H1 (cell line): ENCODE results near the gene IYD. TPM values are rescaled to one million over a fixed set of nuclear protein-coding genes. Genes with fewer than 3 reads are reported as not detected.

ENCODE experiments used
- CTCF ChIP-seq, 3 experiments: IDR thresholded peaks; 1 replicate in 2 of 3; 2 replicates in 1 of 3; pipeline versions ENCODE4 v1.5.1 to v1.6.1; 2011; ENCODE audit warnings: low read length in 3 of 3, mild to moderate bottlenecking in 3 of 3, inconsistent platforms in 2 of 3, low read depth in 1 of 3, moderate library complexity in 1 of 3; ENCODE audit not compliant: insufficient read depth in 1 of 3; ENCODE audit errors: control extremely low read depth in 1 of 3
- polyA plus RNA-seq, 7 experiments: library from polyadenylated mRNA; depleted of rRNA in 3 of 7; stranded (reverse) in 5 of 7; unstranded in 2 of 7; fragments of >200 nt in 5 of 7; fragments of 200-250 nt in 2 of 7; gene quantifications; 1 replicate in 5 of 7; 2 replicates in 1 of 7; 4 replicates in 1 of 7; pipeline versions ENCODE4 v1.2.1 to v1.2.3, GENCODE V29; 2011 to 2013; ENCODE audit warnings: missing spikeins in 2 of 7, mixed read lengths in 2 of 7
- total RNA-seq: library from RNA; stranded (reverse); fragmentation: NEBNext Ultra II Directional; extraction: Animal tissue kit (Norgen Biotek cat#: 25700); gene quantifications from 2 replicates; pipeline ENCODE4 v1.2.1, GENCODE V29; 2021

Gene IYD
- total and polyA plus RNA-seq, 2 of the 8 experiments (the other 6 are each of a cell fraction or from before 2014, with no cell fraction given): not detected

DNA sequence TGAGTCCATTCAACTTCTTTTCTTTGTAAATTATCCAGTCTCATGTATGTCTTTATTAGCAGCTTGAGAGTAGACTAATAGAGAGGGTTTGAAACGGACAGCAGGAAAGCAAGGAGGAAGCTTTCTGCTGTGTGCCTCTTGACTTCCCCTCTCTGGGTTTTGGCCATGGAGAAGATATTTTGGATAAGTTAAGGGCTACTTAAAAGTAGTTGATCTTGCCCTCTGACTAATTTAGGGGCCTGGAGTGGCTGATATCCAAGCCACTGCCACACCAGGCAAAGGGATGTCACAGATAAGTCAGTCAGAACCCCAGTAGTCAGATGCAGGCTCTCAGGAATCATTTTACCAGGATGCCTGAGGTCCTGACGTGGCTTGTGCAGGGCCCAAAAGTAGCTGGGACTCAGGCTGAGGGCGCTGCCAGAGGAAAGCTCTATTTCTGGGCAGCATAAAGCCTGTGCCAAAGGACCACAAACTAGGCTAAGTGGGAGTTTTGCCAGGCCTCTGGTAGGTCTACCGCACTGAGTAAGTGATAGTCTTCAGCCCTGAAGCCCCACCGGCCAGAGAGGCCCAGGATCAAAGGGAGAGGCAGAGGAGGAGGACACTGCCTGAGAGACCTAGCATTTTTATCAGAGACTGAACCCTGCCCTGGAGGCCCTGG, 41.6 kb upstream of the IYD start (continued):
- TF ChIP-seq CTCF (IDR thresholded peaks at IDR 0.05; ENCODE audit: control extremely low read depth in 1 of 3, insufficient read depth in 1 of 3, low read depth in 1 of 3, low read length in 3 of 3): no peak
